Loucy (cell line): ENCODE data around the gene COL23A1.

Experiments used
- EZH2phosphoT487 ChIP-seq: fragments of 200-600 bp; IDR thresholded peaks from 2 replicates; pipeline ENCODE4 v1.6.1; 2018; ENCODE audit warnings: antibody characterized with exemption, mild to moderate bottlenecking, moderate library complexity, borderline replicate concordance
- TF ChIP-seq, protein P1 (sequence below): fragments of 200-600 bp; sonication (generic); conservative IDR thresholded peaks from 2 replicates; pipeline ENCODE4 v1.5.1; 2014; ENCODE audit warnings: mild to moderate bottlenecking, antibody characterized with exemption, low read length

DNA sequence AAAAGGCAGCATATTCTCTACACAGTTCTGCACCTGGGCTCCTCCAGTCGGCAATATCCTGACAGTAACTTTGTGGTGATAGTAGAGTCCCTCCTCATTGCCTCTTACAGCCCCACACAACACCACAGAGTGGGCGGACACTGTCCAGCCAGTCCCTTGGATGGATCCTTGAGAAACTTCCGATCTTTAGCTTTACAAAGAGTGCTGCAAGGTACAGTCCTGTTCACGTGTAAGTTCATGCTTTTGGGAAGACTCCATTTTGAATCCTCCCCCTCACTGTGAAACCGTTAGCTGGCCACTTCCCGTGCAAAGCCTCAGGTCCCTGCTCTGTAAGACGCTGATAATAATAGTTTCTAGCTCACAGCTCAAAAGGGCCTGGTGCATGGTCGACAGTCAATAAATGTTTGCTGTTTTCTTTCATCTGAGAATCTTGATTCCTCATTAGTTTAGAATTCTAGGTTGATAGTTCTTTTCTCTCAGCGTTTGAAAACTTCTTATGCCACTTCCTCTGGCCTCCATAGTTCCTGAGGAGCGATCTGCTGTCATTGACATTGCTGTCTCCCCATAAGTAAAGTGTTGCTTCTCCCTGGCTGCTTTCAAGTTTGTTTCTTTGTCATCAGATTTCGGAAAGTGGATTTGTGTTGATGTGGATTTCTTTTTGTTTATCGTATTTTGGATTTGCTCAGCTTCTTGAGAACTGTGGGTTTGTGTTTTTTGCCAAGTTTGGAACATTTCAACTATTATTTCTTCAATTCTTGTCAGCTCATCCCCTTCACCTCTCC, 82.9 kb downstream of the COL23A1 start:
- no peak for TF ChIP-seq EZH2phosphoT487
- TF ChIP-seq, protein P1, sequence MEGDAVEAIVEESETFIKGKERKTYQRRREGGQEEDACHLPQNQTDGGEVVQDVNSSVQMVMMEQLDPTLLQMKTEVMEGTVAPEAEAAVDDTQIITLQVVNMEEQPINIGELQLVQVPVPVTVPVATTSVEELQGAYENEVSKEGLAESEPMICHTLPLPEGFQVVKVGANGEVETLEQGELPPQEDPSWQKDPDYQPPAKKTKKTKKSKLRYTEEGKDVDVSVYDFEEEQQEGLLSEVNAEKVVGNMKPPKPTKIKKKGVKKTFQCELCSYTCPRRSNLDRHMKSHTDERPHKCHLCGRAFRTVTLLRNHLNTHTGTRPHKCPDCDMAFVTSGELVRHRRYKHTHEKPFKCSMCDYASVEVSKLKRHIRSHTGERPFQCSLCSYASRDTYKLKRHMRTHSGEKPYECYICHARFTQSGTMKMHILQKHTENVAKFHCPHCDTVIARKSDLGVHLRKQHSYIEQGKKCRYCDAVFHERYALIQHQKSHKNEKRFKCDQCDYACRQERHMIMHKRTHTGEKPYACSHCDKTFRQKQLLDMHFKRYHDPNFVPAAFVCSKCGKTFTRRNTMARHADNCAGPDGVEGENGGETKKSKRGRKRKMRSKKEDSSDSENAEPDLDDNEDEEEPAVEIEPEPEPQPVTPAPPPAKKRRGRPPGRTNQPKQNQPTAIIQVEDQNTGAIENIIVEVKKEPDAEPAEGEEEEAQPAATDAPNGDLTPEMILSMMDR = no peak
